Hematopoietic multipotent progenitor cell treated with erythropoietin and hydrocortisone succinate and interleukin-3 and kit ligand, for 15 days (in vitro differentiated cells): Measurements from ENCODE around the gene AFTPH.

ENCODE experiments used
- DNase-seq: peaks from one replicate; pipeline ENCODE4 v3.0.0-alpha.2; 2015; ENCODE audit warnings: low spot score

Gene AFTPH

DNA sequence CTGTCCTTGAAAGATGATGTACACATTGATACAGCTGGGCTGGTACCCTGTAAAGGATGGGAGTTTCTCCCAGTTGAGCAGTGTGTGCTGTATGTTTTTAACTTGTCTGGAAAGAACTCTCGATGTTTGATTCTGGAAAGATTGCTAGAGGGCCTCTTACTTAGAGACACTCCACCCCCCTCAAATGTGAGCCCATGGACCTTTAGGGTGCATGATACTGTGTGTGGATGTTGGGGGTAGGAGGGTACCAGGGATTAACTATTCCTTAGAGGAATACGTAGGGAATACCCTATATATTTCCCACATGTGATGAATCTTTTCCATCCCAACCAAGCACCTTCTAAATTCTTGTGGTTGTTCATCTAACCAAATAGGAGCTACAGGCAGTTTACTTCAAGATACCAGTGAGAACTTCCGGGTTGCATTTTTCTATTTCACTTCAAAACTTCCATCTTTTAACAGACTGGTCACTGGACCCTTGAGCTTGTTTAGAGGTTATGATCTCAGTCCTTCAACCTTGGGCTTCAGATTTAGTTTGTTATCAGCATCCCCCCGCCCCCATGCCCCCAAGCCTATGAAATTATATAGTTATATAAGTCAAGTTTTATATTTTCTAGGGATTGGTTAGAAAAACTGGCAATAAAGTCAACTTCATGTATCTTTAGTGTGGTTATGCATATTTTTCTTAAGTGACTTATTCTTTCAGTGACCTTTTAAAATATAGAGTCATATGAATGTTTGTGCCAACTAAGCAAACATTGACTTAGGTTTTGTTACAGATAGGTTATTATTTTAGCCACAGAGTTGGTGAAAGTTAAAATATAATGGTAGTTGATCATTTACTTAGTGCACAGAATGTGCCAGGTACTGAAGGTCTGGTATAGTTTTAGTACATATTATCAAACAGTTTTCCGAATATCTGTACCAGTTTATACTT is 18.2 kb downstream of the AFTPH start:
- no peak for DNase-seq

- no peak for DNase-seq
Measured at GRCh38 chr2:64543008-64543697, 19.0 kb downstream of the AFTPH start.

DNA sequence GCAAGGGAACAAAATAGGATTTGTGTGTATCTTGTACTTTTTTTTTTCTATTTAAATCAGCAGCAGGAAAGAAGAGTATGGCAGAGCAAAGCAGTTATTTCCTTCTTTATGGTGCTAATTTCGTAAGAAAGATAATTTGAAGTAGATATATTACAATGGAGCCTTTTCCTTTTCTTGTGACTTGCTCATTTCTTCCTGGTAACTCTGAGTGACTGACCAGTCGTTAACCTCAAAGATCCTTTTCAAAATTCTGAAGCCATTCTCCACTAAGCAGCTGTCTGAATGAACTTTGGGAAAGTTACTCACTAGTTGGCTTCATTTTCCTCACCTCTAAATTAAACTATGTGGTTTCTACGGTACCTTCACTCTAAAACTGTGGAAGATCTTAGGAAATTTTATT is 24.6 kb downstream of the AFTPH start:
- DNase-seq, result no peak

DNA sequence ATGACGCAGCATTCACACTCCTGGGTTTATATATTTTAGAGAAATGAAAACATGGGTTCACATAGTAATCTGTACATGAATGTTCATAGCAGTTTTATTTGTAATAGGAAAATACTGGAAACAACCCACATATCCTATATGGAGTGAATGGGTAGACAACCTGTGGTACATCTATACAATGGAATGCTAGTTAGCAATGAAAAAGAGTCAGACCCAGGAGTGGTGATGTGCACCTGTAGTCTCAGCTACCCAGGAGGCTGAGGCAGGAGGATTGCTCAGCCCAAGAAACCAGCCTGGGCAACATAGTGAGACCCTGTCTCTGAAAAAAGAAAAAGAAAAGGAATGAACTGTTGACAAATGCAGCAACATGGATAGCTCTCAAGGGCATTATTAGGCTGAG is 25.9 kb downstream of the AFTPH start:
- DNase-seq, result no peak

GRCh38 chr2:64551851-64552250 is 27.7 kb downstream of the AFTPH start:
- DNase-seq, result no peak

- DNase-seq, result no peak
Measured at GRCh38 chr2:64554117-64554516, 30.0 kb downstream of the AFTPH start.

GRCh38 chr2:64558445-64559081 is 34.4 kb downstream of the AFTPH start:
- DNase-seq, result no peak

DNA sequence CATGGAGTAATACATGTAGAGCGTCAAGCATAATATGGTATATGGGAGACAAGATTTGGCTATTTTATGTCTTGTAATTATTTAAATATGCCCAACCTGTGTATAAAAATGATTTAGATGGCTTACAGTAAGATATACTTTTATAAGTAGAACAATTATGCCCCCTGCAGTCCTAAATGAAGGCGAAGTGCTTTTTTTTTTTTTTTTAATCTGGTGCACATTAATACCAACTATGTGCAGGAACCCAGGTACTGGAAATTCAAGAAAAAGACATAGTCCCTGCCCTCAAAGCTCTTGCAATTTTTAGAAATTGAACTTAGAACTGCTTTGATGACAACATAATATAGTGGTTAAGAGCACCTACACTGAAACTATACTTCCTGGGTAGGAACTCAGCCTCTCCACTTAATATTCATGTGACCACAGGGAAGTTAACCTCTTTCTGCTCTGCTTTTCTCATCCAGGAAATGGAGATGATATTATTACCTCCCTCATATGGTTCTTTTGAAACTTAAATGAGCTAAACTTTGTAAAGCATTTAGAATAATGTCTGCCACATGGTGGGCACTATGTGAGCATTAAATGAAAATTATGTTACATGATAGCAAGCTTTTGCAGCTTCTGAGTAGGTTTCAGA is 38.1 kb downstream of the AFTPH start:
- peak; percentile 52 for DNase-seq

- no peak for DNase-seq
Measured at GRCh38 chr2:64563436-64563938, 39.4 kb downstream of the AFTPH start.

- DNase-seq, result no peak
Measured at GRCh38 chr2:64565949-64566710, 42.0 kb downstream of the AFTPH start.

GRCh38 chr2:64567473-64567872 is 43.3 kb downstream of the AFTPH start:
- DNase-seq, result no peak

DNA sequence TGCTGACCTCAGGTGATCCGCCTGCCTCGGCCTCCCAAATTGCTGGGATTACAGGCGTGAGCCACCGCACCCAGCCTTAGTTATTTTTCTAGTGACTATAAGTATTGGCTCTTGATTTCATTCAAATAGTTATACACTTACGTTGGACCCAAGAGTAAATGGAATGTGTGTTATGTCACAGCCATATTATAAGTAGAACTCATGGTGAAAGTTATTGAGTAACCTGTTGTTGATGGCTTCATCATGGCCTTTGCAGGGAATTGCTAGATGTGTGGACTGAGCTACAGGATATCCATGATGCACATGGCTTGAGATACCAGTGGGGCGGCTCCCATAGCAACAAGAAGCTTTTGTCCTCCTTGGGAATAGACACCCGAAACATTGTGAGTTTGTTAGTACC is 44.7 kb downstream of the AFTPH start:
- DNase-seq, result no peak

- no peak for DNase-seq
Measured at GRCh38 chr2:64574871-64575270, 50.7 kb downstream of the AFTPH start.

- DNase-seq, result no peak
Measured at GRCh38 chr2:64581018-64581417, 56.9 kb downstream of the AFTPH start.

GRCh38 chr2:64581777-64582539 is 57.8 kb downstream of the AFTPH start:
- no peak for DNase-seq

DNA sequence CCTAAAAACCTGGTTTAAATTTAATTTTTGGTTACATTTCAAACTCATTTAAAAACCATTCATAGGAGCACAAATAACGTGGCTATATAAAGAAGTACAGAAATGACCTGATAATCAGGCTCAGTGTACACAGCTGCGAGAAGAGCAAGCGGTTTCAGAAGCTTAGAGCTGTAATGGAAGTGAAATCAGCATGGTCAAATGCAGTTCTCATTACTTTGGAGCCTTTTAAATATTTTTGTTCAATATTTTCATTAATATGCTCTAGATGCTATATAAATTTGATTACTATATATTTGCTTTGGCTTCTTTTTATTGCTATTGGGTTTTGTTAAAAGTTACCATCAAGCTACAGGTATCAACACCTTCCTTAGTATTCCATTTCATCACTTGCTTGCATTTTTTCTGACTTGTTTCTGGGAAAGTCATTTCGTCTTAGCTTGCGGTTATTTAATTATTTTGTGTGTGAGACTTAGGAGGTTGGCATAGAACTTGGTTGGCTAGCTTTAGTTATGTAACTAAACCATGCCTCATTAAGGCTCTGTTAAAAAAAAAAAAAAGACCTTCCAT is 58.7 kb downstream of the AFTPH start:
- DNase-seq, result no peak

- DNase-seq, result no peak
Measured at GRCh38 chr2:64586054-64586453, 61.9 kb downstream of the AFTPH start.

DNA sequence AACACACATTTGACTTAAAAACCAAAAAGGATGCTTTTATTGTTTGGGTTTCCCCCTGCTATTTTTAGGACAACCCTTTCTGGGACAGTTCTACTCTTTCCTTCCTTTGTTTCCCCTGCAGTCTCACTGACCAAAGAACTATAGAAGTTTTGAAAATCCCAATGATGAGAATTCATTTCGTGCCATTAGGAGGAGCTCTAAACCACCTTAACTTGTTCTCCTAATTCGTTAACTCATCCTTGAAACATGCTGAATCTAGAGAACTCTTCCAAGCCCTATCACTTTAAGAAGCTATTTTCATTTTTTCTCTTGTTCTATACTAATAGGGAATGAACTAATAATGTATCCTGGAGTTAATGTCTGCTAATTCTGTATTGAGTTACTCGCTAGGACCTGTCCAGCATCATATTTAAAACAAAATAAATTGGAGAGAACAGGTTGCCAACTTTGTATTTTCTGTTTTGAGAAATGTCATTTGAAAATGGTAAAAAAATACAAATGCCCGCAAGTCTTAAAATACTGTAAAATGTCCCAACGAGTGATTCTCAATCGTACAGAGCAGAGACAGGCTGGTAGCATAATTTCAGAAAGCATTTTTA is 62.9 kb downstream of the AFTPH start:
- peak; percentile 65 for DNase-seq

DNA sequence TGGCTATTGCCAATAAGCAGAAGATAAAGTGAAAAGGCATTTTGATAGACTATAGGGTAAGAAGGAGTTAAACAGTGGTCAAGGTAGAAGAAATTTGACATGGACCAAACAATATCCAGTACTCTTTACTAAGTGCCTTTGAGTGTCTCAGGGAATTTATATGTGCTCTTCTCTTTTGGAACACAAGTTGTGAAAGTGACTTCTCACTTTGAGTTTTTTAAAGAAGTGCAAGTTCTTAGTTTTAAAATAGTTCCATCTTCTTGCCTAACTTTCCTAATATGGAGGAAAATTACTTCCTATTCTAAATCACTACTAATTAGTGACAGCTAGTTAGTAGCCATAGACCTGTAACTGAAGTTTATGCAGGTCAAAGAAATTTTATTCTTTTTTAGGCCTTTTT is 63.4 kb downstream of the AFTPH start:
- DNase-seq, result no peak

GRCh38 chr2:64591188-64591587 is 67.1 kb downstream of the AFTPH start:
- no peak for DNase-seq
